SW 1271 (cell line): ENCODE data around the gene RFX2.

Experiments
- DNase-seq, 2 experiments: peaks; one replicate each; lab custom pipeline; 2025; lab: John Stamatoyannopoulos, UW

RFX2 gene

DNA sequence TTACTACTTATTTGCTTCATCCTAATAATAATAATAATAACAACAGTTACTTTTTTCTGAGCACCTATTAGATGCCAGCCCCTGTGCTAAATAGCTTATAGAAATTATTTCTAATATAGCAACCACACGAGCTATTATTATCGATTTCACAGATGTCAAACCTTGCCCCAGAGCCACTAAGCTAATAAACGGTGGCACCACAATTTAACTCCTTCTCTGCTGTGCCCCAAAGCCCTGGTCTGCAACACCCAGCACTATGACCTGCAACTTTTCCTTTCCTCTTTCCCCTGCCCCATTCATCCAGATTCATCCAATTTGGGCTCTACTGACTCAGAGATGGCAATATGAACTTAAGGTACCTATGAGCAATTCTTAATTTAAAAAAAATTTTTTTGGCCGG, 6.4 kb downstream of the RFX2 start:
- DNase-seq = no peak

DNA sequence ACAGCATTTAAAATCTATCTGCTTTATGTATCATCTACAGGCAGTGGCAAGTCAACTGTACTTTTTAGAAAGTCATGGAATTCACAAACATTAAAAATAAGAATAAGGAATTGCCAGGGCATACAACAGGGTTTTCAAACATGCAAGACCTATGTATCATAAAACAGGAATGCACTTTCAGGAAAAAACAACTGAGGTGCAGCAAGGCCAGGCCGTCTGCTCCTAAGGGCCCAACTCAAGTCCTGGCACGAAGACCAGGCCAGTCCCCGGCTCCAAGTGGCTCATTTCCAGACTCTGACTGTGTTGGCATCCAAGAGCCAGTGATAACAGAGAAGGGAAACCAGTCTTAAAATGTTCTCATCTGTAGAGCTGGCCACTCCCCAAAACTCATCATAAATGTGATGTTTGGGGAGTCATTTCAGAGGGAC, 7.1 kb downstream of the RFX2 start:
- peak in 1 of 2 experiments; percentile 15 for DNase-seq

DNA sequence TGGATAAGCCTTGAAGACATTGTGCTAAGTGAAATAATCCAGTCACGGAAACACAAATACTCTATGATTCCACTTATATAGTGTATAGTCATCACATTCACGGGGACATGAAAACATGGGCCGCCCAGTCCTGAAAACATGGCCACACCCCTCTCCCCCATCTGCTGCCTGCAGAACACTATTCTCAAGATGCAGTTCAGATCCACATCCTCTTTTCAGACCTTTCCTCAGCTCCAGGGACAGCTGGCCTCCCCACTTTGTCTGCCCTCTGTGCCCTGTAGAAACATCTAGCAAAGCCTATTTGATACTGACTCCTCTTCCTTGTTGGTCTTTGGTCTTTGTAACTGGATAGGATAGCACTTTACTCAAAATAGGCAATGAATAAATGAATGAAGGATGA, 8.3 kb downstream of the RFX2 start:
- no peak for DNase-seq

DNA sequence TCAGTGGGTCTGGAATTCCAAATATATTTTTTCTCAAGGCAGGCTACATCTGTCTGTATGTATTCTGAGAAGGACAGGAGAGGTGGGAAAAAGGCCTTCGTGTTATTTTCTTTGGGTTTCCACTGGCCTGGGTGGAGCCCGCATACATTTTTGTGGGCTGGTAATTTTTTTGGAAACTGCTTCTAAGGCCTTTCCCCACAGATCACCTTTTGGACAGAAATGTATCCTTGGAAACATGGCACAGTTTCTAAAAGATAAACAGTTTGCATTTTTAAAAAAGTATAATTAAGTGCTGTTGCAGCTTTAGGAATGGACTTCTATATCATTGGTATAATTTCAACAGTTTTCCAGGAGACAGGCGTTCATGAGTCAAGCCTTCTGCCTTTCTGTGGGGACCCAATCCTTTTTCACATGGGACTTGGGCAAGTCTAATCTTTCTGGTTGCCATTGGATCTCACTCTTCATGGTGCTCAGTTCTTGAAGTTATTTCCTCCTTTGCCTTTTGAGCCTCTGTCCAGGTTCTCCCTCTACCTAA, 8.9 kb downstream of the RFX2 start:
- DNase-seq = no peak

DNA sequence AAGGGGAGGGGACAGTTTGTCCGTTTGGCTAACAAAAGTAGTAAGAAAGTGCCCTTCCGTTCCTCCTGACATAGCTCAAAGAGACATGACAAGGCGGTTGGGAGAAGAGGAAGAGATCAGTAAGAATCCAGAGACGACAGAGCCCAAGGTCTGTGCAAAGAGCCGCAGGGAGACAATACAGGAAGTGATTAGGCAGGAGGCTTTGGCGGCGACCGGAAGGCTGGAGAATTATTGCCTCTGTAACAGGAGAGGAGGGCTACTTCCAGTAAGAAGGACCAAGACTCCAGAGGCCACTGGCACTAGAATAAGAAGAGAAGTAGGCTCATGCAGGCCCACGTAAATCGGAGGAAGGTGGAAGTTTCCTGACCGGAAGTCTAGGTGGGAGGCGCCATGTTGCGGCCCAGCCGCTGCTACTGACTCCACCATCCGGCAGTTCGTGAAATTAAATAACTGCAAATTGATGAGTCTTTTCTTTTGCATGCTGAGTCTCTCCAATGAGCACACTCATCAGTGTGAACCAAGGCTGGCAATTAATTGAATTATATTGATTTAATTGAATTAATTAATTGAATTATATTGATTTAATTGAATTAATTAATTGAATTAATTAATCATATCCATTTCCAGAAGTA, 9.9 kb downstream of the RFX2 start:
- DNase-seq = no peak

DNA sequence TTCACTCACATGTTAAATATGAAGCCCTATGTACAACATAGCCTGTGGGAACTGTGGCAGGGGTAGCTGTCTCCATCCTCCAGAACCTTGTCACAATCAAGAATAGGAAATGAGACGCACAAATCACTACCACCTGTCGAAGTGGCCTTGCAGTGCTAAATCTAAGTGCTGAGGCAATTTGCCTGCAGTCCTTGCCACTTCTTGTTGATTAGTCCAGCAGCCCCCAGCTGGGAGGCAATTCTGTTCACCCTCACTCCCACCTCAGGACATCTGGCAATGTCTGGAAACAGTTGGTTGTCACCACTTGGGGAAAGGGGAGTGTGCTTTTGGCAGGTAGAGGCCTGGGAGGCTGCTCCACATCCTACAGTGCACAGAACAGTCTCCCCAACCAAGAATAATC, 10.7 kb downstream of the RFX2 start:
- no peak for DNase-seq

DNA sequence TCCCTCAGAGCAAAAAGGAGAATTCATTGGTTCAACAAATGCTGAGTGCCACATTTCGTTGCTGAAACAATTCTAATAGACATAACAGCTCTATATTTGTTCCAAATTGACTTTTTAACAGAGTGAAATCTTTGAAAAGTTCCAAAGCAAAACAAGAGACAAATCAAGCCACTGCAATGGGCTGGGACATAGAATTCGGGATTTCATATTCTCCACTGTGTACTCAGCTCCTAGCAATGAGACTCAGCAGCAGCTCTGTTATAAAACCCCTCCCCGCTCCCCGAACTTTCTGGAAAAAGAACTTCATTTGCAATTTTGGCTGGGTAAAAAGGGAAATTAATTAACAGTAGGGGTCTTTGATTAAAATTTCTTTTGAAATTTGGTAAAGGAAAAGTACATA, 11.3 kb downstream of the RFX2 start:
- no peak for DNase-seq

DNA sequence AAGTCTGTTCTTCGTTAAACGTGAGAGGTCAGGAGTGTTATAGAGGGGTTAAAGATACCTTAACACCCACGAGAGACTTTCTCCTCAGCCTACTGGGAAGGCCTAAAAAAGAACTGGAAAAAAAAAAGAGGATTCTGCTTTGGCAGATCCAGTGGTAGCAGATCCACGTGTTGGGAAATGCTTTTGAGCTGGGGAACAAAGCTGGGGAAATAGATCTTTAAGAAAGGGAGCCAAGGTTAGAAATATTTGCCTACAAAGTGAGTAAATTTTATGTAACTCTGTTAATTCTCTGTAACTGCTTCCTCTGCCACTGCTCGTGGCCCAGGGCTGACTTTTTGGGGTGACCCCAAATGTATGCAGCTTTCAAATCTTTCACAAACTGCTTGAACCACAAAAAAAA, 11.7 kb downstream of the RFX2 start:
- DNase-seq = no peak

DNA sequence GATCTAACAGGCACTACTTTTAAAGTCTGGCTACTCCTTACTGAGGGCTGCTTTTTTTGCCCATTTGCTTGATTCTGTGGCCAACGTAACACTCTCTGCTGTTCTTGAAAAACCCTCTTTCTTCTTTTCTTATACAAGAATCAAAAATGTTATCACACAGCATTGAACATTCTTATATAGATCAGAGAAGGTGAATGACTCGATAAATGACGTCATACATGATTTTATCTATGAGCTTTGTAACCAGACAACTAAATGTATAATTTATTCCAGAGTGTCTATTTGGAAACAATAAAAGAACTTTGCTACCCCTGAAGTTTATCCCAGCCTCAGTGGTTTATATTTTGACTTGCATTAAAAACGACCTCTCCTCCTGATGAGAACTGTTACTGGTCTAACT, 12.4 kb downstream of the RFX2 start:
- no peak for DNase-seq

DNA sequence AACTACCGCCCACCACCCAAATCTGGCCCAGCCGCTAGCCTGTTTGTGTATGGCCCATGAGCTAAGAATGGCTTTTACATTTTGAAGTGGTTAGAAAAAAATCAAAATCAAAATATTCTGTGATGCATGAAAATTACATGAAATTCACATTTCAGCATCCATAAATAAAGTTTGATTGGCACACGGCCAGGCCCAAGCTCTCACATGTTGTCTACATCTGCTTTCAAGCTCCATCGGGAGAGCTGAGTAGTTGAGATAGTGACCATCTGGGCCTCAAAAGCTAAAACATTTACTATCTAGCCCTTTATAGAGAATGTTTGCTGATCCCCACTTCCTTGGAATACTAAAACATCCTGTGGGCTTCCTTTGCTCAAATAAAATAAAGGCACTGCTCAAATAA, 14.5 kb downstream of the RFX2 start:
- DNase-seq = no peak

DNA sequence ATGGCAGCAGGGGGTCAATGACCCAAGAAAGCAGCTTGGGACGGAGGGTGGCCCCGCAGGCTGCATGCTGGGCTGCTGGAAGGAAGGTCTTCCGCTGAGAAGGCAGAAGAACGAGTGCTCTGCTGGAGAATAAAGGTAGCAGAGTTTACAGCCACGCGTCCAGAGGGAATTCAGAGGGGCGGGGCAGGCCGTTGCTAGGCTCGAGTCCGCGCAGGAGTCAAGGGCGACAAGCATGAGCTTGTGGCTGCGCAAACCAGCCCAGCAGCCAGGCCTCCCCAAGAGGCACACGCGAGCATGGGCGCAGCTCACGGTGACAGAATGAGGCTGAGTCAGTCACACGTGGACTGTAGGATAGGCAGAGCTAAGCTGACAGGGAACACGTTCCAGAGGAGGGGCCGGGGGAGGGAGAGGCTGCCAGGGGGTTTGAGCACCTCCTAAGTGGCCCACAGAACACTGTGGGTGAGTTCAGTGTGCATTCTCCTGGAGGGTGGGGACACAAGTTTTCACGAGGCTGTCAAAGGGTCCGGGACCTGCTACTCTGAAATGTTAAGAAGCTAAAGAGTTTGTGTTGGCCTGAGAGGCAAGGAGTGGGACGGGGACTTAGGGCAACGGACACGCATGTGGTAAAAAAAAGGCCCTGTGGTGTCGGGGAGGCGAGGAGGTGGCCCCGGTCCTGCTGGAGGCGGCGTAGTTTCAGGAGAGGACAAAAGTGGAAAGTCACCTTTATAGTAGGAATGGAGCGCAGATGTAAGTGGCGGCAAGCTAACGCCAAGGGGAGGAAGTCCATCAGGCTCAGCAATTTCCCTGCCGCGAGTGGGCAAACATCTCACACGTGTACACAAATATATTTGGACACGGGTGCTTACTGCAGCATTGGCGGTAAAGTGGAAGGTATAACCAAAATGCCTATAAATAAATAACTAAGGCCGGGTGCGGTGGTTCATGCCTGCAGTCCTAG, 17.7 kb downstream of the RFX2 start:
- no peak for DNase-seq

DNA sequence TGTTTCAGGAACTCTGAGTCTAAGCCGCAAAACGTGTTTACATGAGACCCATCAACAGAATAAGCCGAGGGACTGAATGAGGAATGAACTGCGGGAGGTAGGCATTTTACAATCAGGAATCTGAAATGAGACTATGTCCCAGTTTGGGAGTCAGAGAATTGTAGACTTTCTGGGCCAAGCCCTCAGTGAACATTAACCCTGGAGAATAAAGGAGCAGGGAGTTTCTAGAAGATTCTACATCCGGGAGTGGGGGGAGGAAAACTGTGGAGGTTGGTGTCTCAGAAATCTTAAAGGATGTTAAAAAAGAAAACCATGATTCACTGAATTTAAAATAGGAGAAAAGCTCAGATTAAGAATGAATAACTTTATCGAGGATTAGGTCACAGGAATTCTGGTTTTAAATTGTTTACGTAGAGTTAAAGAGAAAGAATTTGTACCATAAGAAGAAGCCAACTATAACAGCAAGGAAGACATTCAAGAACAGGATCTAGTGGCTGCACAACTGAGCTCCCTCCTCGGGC, 18.5 kb downstream of the RFX2 start:
- no peak for DNase-seq

DNA sequence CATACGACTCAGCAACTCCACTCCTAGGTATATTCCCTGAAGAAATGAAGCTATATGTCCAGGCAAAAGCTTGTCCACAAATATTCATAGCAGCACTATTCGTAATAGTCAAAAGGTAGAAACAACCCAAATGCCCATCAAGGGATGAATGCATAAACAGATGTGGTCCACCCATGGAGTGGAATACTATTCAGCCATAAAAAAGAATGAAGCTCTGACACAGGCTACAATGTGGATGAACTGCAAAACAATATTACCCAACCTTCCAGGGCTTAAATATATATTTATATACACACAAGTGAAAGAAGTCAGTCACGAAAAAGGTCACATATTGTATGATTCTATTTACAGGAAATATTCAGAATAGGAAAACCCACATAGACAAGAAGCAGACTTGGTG, 19.7 kb downstream of the RFX2 start:
- no peak for DNase-seq

DNA sequence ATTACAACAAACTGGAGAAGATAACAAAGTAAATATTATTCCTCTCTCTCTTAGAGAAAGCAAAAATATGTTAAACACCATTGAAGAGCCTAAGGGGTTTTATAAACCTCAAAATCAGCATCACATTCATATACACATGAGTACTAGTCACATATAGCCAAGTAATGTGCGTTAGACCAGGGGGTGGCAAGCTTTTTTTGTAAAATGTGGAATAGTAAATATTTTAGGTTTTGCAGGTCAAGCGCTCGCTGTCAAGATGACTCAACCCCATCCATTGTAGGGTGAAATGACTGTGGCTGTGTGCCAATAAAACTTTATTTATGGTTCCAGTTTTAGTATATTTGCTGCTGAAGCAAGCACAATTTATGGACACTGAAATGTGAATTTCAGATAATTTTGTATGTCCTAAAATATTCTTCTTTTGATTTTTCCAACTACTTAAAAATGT, 21.7 kb downstream of the RFX2 start:
- no peak for DNase-seq

DNA sequence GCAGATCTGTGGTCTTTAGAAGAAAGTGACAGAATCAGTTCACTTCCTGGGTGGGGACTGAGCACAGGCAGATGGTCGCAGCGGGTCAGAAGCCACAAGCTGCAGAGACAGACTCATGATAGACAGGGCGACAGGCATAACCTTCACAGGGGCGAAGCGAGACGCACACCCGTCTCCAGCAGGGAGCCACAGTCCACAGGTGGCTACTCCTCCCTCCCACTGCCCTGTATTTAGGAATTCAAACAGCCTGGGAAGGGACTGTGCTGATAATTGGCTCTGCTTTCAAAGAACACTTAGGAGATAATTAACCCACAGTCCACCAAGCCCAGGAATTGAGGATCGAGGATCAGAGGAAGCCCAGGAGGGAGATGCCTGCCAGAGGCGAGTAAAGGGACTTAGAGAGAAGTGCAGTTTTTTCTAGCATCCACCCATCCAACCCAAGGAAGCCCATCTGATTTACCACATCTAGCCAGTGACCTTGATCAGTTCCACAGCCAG, 23.2 kb downstream of the RFX2 start:
- DNase-seq = no peak

DNA sequence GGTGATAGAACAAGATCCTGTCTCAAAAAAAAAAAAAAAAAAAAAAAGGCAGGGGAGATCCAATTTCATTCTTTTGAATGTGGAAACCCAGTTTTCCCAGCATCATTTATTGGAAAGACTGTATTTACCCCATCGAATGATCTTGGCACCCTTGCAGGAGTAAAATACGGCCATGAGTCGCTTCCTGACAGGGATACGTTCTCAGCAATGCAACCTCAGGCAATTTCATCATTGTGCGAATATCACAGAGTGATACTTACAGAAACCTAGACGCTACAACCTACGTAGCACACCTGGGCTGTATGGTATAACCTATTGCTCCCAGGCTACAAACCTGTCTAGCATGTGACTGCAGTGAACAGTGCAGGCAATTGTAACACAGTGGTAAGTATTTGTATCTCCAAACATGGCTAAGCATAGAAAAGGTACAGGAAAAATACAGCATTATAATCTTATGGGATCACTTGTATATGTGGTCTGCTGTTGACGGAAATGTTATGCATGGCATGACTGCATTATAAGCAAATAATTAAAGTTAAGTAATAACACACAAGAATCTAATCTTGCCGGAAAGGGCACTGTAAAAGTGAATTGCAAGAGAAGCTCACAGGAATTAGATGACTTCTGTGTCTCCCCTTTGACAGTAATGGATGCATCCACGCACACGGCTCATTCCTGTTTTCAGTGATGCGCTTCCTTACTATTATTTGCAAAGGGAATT, 24.1 kb downstream of the RFX2 start:
- no peak for DNase-seq

DNA sequence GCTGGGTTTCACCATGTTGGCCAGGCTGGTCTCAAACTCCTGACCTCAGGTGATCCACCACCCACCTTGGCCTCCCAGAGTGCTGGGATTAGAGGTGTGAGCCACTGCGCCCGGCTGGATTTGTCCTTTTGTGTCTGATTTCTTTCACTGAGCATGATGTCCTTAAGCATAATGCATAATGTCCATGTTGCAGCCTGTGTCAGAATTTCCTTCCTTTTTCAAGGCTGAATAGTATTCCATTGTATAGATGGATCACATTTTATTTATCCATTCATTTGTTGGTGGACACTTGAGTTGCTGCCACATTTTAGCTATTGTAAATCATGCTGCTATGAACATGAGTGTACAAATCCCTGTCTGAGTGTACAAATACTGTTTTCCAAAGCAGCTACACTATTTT, 25.5 kb downstream of the RFX2 start:
- DNase-seq = no peak

DNA sequence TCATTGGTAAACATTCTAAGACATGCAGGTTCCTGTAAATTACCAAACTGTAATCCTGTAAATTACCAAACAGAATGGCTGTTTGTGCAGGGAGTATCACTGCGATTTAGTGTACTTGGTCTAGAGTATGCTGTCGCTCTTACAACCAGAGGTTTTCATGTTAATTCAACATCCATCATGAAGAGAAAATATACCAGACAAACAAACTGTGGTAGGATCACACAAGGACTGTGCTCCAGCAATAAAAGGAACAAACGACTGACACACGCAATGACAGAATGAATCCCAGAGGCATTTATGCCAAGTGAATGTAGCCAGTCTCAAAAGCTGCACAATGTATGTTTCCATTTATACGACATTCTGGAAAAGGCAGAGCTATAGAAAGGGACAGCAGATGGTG, 31.2 kb downstream of the RFX2 start:
- no peak for DNase-seq

DNA sequence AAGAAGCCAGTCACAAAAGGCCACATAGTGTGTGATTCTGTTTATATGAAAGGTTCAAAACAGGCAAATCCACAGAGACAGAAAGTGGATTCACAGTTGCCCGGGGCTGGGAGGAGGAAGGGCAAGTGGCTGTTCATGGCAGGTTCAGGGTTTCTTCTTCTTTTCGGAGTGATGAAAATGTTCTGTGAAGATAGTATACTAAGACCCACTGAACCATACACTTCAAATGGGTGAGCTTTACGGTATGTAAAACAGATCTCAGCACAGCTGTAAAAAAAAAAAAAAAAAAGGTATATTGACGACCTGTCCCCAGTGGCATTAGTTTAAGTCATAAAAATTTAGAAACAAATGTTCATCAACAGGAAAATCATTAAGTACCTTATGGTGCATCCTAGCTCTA, 32.2 kb downstream of the RFX2 start:
- no peak for DNase-seq

DNA sequence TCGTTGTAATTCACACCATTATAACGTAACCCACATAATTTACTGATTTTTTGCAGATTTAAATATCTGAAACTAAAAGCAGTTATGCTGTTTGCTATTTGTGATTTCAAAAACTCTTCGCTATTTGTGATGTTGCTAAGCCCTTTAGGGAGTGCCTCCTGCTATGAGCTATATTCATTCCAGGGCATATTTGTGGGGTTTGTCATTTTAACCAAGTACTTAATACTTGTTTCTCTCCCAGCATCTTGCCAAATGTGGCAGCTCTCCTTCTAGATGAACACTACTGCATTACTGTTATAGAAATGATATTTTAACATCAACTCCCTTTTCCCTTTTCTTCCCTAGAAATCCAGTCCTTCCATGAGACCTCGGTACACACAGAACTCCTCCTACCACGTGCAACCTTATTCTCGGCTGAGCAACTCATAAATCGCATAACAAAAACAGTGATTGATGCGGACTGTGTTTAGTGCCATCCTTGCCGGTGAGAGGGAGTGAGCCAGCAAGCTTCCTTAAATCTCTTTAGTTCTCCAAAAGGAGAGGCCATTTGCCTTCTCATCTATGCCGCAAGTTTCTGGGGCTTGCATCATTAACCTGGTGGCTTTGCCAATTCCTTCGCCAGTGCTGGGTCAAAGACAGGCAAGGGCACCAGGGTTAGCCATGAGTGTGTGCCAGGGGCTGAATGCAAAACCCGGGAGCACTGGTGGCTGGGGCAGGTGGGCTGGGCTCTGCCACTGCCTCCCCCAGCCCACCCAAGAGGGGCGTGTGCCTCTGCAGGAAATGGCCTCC, 33.4 kb downstream of the RFX2 start:
- DNase-seq = no peak

DNA sequence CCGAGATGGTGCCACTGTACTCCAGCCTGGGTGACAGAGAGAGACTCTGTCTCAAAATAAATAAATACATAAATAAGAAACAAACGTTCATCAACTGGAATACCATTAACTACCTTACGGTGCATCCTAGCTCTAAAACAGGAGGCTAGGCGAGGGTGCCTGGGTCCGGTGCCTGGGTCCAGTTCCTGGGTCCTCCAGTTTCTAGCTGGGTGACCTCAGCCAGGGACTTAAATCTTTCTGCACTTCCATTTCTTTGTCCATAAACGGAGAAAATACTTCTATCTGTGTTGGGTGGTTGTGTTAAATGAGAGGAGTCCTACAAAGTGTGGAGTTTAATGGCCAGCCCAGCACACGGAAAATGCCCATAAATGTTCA, 34.0 kb downstream of the RFX2 start:
- no peak for DNase-seq
